IPS DF 19.7 (cell line): ENCODE measurements around the gene CWC22.
"Not testable (repeated sequence)": the region's sequence is repeated elsewhere in the genome, so short reads cannot be mapped to it uniquely, and the experiment has no call there.

Experiments
- DNase-seq: peaks from one replicate; pipeline ENCODE4 v3.0.0-alpha.2; 2013; ENCODE audit warnings: low read depth, low spot score

The CWC22 gene

DNA sequence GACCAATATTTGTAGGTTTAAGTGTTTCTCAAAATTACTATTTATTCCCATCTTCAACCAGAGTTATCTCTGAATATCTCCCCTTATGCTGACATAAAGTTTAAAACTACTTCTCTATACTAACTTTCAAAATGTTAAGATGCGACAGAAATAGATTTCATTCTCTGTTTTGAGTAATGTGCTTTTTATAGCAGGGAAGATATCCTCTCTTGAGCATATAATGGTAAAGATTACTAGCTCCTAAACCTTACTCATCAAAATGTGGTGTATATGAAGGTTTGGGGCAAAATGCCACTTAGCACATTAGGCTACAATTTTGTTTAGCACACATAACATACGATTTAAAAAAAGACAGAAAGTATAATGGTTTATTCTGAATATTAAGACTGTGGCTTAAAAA lies 54.4 kb downstream of the CWC22 start:
- DNase-seq: no peak

DNA sequence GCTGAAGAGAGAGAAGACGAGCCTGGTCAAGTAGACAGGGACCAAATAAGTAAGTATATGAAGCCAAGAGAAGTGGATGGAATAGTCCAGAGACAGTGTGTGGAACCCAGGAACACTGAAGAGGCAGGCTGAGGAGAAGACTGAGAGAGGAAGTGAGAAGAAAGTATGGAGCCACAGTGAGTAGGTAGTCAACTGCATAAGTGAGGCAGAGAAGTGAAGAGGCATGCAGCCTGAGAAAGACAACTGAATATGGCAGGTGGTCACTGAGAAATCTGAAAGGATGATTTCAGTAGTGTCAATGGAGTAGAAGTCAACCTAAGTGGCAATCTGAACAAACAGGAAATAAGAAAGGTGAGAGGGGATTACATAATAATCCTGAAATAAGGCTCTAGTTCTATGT lies 55.4 kb downstream of the CWC22 start:
- no peak for DNase-seq

DNA sequence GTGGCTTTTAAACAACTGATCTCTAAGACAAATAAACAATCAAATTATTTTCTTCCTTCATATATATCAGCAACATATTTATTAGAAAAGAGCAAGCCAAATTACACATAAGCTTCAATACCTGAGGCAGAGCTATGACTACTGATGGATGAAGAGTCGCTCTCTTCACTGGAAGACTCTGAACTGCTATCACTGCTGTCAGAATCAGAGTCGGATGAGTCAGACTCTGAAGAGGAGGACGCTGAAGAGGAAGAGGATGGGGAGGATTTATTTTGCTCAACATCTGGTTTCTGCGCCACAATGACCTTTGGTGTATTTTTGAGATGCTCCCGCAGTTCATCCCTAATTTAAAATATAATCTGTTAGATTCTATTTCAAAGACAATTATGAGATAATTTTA lies 56.7 kb downstream of the CWC22 start:
- DNase-seq: no peak

DNA sequence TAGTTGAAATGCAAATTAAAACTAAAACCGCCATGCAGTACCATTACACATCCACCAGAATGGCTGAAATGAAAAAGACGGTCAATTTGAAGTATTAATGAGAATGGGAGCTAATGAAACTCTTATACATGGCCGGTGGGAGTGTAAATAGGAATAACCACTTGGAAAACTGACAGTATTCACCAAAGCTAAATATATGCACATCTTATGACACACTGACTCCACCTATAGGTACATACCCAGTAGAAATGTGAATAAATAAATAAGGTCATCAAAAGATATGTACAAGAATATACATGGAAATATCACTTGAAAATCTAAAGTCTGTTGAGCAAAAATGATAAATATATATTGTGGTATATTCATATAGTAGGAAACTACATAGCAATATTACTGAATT lies 57.7 kb downstream of the CWC22 start:
- DNase-seq: no peak

DNA sequence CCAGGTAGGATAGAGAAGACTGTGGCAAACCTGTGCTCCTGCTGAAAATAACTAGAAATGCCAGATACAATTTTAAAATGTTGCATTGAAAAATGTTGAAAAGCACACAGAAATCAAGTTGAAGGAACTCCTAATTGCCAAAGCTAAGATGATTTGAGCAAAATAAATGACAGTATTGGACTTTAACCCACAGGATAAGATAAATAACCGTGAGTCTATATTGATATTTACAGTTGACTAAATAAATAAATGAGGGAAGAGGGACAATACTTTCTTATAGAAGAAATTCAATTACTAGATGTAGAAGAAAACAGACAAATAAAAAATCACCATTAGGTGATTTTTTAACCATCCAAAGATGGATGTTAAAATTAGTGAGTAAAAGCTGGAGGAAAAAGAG lies 59.0 kb downstream of the CWC22 start:
- DNase-seq: no peak

DNA sequence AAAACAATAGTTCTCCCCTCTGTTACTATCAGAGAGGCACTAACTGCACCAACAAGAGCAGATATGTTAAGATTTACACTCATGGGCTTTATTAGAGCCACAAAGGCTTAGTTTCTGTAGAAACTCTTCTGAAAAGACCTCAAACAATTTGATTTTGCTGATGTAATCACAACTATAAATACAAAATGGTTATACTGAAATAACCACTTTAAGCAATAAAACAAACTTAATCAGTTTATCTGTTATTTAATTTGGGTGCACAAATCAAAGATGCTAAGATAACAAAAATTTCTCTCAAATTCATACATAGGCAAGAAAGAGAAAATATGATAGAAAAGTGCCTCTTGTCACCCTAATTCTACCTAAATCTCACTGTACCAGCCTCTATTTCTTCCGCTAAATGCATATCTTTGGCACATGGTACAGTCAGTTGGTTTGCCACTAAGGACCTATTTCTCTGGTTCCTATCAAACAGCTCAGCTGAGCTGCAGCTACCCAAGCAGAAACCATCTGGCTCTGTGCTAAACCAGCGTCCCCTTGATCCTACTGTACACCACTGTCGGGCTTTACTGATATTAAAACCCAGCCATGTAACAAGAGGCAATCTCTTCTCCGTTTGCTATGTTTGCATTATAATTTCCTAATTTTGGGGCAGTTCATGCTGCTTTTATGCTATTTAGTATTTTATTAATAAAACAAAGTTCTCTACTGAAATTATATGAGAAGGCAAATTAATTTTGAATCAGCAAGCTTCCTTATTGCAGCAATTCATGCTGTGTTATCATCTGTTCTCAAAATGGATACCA lies 60.1 kb downstream of the CWC22 start:
- no peak for DNase-seq

DNA sequence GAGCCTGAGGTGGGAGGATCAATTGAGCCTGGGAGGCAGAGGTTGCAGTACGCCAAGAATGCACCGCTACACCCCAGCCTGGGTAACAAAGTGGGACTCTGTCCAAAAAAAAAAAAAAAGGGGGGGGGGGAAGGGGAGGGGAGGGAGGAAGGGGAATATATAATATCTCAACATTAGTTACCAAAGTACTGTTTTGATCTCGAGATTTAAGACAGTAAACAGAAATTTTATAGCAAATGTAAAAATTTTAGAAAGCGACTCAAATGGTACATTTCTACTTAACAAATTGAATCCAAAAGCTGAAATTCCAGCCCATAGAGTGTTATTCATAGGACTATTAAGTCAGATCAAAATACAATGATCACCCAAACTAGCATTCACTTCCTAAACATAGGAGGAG lies 60.8 kb downstream of the CWC22 start:
- DNase-seq: no peak

DNA sequence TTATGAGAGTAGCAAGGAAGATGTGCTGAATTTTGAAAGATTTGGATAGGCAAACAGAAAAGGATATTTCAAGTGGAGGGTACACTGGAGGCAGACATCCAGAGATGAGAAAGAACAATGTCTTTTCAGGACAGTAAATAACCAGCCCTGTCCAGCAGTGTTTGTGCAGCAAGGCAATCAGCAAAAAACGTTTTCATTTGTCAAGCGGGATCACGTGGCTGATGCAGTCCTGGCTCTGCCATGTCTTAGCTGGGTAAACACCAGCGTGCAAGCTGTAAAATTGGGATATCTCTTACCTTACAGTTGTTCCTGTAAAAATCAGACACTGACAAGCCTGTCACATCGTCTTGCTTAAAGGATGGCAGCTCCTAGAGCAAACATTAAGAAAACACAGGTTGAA lies 67.8 kb downstream of the CWC22 start:
- no peak for DNase-seq

DNA sequence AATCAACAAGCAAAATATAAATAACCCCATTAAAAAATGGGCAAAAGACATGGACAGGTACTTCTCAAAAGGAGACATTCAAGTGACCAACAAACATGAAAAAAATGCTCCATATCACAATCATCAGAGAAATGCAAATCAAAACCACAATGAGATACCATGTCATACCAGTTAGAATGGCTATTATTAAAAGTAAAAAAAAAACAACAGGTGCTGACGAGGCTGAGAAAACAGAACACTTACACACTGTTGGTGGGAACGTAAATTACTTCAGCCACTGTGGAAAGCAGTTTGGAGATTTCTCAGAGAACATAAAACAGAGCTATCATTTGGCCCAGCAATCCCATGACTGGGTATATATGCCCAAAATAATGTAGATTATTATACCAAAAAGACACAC lies 69.1 kb downstream of the CWC22 start:
- no peak for DNase-seq

DNA sequence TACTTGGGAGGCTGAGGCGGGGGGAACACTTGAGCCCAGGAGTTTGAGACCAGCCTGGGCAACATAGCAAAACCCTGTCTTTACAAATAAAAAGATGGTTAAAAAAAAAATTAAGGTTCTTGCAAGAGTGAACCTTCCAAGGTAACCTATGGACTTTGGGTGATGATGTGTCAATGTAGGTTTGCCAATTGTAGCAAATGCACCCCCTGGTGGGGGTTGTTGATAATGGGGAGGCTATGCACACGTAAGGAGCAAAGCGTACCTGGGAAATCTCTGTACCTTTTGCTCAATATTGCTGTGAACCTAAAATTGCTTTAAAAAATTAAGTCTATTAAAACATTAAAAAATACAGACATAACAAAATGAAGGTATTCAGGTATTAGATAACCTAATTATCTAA lies 70.4 kb downstream of the CWC22 start:
- DNase-seq: peak; percentile 28

DNA sequence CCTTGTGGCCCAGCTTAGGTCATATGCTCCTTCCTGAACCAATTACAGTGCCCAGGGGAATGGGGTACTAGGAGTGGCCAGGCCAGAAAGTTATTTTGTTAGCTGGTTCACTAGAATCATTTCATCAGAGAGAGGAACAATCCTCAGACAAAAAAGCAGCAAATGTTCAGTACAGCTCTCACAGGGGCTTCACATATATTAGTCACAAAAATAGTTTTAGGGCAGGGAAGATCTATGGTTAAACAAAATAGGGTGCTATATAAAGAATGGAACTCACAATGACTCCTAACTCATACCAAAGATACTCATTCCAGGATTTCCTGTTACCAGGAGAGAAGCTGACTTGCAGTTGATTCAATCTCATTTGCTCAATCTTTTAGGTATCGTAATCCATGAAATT lies 71.0 kb downstream of the CWC22 start:
- no peak for DNase-seq

DNA sequence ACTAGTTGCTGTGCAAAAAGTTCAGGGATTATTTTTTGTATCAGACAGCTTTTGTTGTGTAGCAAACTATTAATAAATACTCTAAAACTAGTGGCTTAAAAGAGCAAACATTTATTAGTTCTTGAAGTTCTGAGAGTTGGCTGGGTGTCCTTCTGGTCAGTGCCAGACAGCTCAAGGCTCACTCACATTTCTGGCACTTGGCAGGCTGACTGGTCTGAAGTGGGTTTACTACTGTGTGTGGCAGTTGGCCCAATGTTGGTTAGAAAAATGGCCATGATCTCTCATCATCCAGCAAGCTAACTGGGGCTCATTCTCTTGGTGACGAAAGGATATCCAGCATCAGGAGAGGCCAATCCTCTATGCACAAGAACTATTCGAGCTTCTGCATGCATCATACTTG lies 74.3 kb downstream of the CWC22 start:
- no peak for DNase-seq

DNA sequence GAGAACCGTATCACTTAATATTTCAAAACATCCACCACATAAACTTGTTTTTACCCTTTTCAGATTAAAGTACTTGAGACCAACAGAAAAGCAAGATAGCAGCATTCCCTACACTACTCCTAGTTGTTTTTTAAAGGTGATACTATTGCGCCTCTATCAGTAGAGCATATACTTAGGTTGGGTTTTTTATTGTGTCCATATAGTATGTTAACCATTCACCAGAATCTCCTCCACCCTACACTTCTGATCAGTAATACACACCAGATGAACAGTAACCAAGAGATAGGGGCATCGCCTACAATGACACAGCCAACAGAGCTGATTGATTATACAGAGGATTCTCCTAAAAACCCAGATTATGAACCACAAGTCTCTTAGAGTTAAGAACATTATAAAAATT lies 75.6 kb downstream of the CWC22 start:
- no peak for DNase-seq

DNA sequence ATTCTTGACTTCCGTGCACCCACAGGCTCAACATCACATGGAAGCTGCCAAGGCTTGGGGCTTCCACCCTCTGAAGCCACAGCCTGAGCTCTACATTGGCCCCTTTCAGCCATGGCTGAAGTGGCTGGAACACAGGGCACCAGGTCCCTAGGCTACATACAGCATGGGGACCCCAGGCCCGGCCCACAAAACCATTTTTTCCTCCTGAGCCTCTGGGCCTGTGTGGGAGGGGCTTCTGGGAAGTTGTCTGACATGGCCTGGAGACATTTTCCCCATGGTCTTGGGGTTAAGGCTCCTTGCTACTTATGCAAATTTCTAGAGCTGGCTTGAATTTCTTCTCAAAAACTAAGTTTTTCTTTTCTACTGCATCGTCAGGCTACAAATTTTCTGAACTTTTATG lies 77.1 kb downstream of the CWC22 start:
- not testable (repeated sequence) for DNase-seq

DNA sequence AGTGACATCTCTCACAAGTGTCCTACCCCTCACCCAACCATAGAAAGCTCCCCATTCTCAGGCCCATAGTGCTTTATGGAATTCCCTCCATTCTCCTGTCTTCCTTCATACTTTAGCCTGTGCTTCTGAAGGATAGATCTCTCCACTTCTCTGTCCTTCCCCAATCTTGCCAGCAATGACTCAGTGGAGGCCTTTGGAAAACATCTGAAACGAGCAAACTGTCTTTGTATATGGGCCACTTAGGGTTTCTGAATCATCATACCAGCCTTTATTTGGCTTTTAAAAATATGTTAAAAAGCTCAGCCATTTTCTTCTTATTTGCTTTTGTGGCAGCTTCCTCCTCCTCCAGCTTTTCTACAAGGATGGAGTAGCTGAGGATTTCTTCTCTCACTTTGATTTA lies 80.1 kb downstream of the CWC22 start:
- no peak for DNase-seq

DNA sequence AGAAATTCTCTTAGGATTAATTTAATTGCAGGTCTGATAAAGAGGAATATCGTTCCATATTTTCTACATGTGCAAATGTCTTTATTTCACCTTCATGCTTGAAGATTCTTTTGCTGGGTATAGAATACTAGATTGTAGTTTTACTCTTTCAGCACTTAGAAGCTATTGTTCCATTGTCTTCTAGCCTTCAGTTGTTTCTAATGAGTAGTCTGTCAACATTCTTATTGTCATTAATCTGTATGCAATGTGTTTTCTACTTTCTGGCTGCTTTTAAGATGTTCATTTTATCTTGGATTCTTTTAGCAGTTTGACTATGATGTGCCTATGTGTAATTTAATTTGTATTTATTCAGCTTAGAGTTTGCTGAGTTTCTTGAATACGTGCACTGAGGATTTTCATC lies 81.4 kb downstream of the CWC22 start:
- DNase-seq: no peak

DNA sequence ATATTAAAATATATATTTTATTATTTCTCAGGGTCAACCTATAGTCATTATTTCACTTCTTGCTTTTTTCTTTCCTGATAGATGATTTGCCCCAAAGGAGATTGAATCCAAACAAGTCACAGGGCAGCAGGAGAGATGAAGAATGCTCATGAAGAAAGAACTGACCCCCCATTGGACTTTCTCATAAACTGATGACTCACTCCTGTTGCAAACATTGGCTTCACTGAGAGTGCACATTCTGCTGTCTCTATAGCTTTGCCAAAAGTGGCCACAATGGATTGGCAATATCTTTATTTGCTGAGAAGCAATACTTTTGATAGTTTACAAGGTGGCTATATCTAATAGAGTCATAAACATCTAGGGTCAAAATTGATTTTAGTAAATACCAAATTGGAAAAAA lies 89.8 kb downstream of the CWC22 start:
- DNase-seq: no peak

DNA sequence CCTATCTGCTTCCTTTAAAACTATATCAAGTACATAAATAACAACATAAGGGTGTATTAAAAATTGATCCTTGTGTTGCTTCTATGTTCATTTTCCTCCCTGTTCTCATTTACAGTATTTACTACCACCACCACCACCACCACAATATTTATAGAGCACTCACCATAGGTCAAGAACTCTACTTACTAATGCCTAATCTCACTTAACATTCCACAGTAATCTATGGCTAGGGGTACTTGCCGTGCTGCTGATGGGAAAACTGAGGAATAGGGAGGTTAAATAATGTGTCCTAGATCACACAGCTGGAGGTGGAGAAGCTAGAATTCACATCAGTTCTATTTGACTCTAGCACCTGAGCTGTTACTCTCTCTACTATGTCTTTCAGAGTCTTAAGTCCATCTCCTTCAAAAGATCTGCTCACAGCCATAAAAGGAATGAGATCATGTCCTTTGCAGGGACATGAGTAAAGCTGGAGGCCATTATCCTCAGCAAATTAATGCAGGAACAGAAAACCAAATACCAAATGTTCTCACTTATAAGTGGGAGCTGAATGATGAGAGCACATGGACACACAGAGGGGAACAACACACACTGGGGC lies 91.6 kb downstream of the CWC22 start:
- DNase-seq: no peak

DNA sequence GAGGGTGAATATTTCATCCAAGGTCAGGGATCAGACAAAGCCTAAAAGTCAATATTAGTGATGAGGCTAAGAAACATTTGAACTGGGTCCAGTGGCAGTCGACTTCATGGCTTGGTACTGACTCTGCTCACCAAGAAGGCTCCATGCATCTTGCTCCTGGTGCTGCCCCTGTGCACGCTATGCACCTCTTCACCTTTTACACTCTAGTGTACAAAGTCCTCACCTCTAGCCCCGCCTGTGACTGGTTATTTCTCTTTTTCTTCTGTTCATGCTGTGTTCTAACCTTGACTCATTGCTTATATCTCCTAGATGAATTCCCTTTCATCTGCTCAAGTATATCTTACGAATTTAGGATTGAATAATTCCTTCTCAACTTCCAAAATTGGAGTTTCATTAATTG lies 93.3 kb downstream of the CWC22 start:
- DNase-seq: no peak

DNA sequence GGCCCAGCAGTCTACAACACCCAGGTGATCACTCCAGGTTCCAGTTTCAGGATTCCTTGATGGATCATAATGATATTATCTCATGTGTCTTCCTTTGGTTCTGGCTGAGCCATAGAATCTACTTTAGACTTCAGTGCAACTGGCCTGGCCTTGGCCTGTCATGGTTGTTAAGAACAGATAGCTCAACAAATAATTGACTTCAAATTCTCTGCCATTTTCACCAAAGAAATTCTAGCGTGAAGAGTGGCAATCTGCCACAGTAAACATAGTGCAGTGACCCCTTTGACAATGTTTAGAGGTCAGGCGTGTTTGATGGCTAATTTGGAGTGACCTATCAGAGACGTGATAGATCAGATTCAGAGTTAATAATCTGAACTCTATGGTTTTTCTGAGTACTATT lies 95.5 kb downstream of the CWC22 start:
- DNase-seq: no peak

DNA sequence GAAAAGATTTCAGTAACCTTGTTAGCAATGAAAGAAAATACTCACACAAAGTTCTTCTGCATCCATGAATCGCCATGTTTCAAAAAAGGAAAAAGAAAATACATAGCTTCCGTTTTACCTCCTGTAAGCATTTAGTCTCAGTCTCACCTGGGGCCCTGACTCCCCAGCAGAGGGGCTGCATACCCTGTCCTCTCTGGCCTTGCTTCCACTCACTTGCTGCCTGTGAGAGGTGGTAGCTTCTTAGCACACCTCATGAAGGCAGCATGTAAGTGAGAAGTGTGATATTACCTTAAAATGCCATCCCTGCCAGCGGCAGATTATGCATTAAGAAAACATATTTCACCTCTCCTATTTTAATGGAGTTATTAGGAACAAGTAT lies 96.4 kb downstream of the CWC22 start:
- DNase-seq: no peak

DNA sequence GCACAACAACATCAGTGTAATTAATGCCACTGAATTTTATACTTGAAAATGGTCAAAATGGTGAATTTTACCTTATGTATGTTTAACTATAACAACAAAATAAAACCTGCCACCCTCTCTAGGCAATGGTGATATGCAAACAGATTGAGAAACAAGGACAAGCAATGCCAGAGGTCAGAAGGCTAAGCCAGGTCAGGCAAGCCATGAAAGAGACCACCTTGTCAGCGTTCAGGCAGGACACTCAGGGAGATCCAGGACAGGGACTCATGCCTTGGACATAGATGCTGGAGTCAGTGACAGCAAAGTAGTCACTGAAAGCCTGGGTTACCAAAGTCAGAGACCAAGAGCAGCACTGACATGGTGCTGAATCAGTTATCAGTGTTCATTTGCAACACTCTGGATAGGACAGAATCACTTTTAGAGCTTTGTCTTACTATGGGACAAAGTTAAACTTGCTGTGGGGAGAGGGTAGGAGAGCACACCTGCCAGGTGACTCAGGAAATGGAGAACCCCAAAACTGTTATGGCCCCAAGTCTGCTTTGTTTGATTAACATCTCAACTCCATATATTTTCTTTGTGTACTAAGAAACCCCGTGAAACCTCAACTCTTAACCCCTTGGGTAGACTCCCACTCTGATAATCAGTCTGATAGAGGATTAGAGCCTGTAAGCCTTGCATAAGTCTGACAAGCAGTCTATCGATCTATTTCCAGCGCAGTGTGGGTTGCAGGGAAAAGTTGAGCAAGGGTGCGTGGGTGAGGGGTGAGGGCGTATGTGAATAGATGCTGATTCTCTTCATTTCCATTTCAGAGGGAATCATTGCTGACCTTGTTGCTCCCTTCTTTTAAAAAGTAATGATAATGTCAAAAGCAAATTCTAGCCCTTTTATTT lies 97.0 kb downstream of the CWC22 start:
- DNase-seq: no peak

DNA sequence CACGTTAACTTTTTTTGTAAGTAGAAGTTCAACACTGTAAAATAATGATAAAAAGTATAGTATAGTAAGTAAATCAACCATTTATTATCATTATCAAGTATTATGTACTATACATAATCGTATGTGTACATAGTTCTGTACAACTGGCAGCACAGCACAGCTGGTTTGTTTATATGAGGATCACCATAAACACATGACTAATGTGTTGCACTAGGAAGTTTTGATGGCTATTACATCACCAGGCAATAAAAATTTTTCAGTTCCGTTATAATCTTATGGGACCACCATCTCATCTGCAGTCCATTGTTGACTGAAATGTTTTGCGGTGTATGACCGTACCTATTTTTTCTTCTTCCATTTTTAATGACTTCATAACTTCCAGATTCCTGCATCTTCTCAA lies 106.4 kb downstream of the CWC22 start:
- DNase-seq: no peak
